ENCODE measurements around the gene TCHHL1.

Gene TCHHL1

DNA sequence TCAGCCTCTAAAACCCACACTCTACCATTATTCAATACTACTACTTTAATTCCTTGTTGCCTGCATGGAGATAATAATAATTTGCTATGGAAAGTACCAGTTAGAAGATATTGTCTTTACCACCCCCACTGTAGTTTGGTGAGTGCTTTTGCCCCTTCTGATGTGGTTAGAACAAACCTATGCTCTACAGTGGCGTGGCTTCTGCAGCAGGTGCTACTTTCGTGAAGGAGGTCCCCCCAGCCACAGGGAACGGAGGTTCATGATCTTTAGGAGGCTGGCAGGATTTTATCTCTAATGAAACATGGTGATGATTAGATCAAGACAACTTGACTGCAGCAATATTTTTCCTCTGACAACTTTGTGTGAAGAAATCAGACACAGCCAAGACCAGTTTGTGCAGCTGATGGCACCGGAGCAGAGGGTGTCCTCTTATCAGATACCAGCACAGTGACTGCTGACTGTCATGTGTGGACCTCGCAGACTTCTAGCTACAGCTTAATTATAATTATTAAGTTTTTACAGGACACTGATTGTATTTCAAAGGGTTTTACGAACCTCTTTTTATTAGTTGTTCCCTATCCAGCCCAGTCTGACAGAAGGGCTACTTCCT lies 37.1 kb upstream of the TCHHL1 start:
- no peaks in the 10 kb centered on the region for H3K79me2 ChIP-seq (ENCODE audit: insufficient read depth, low read depth)
- H4K20me1 ChIP-seq (ENCODE audit: insufficient read depth), result no peaks in the 10 kb centered on the region
- peak overlapping the region; percentile 28; the same call in 1 of the 2 replicates for H2AFZ ChIP-seq (ENCODE audit: low read depth)
- H3K36me3 ChIP-seq (ENCODE audit: insufficient read depth), result no peaks in the 10 kb centered on the region
- TF ChIP-seq, protein P1, sequence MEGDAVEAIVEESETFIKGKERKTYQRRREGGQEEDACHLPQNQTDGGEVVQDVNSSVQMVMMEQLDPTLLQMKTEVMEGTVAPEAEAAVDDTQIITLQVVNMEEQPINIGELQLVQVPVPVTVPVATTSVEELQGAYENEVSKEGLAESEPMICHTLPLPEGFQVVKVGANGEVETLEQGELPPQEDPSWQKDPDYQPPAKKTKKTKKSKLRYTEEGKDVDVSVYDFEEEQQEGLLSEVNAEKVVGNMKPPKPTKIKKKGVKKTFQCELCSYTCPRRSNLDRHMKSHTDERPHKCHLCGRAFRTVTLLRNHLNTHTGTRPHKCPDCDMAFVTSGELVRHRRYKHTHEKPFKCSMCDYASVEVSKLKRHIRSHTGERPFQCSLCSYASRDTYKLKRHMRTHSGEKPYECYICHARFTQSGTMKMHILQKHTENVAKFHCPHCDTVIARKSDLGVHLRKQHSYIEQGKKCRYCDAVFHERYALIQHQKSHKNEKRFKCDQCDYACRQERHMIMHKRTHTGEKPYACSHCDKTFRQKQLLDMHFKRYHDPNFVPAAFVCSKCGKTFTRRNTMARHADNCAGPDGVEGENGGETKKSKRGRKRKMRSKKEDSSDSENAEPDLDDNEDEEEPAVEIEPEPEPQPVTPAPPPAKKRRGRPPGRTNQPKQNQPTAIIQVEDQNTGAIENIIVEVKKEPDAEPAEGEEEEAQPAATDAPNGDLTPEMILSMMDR (conservative IDR thresholded peaks at IDR 0.05; ENCODE audit: low read depth, low read length), result no peak
- no peak overlapping the region for H3K9ac ChIP-seq
- peaks cover 36% of the 10 kb centered on the region for H3K4me1 ChIP-seq (ENCODE audit: low read depth, poor library complexity, severe bottlenecking)
- peak overlapping the region; percentile 64 for H3K4me2 ChIP-seq
- H3K27me3 ChIP-seq (ENCODE audit: insufficient read depth, low read depth), result no peaks in the 10 kb centered on the region
- peak overlapping the region; percentile 53 for H3K4me3 ChIP-seq (IDR thresholded peaks at IDR 0.05; ENCODE audit: insufficient read depth, low read depth, low read length)
- H3K27ac ChIP-seq, result peak overlapping the region; percentile 23

DNA sequence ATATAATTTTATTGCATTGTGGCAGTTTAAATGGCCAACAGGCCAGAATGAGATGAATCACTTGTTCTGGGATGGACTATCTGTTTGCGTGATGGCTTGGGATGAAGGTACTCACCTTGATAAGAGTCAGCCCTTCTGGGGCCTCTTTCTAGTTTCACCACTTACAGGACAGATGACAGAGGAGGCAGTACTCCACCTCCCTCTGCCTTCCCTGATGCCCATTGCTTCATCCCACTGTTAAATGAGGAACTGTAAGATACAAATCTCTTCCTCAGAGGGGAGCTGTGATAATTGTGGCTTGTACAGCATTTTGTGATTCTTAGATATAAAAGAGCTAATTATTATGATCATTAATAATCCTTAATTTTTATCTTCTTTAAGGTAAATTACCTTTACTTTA lies 30.1 kb upstream of the TCHHL1 start:
- no peak overlapping the region for H3K9ac ChIP-seq
- no peak overlapping the region for H3K4me3 ChIP-seq (IDR thresholded peaks at IDR 0.05; ENCODE audit: insufficient read depth, low read depth, low read length)
- H2AFZ ChIP-seq (ENCODE audit: low read depth), result no peak overlapping the region
- TF ChIP-seq, protein P1 (conservative IDR thresholded peaks at IDR 0.05; ENCODE audit: low read depth, low read length), result no peak
- no peaks in the 10 kb centered on the region for H3K36me3 ChIP-seq (ENCODE audit: insufficient read depth)
- no peak overlapping the region for H3K27ac ChIP-seq
- H4K20me1 ChIP-seq (ENCODE audit: insufficient read depth), result no peaks in the 10 kb centered on the region
- H3K4me1 ChIP-seq (ENCODE audit: low read depth, poor library complexity, severe bottlenecking), result peaks cover 11% of the 10 kb centered on the region
- H3K4me2 ChIP-seq, result no peak overlapping the region
- no peaks in the 10 kb centered on the region for H3K79me2 ChIP-seq (ENCODE audit: insufficient read depth, low read depth)
- peaks cover 5% of the 10 kb centered on the region for H3K27me3 ChIP-seq (ENCODE audit: insufficient read depth, low read depth)

DNA sequence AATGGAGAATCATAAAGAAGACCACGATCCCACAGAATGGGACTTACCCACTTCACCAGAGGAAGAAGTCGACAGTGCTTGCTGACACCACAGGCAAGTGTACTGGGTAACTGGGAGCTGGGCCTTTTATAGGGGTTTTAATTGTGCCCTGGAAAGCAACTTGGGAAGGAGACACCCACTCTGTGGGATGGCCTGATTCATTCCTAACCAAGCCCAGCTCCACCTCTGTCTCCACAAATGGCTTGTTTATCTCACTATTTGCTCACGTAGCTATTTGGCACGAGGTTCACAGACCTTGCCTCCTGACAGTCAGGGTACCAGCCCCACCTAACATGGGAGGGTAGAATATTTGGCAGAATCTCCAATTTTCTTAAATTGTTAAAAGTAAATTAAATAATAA lies 26.5 kb upstream of the TCHHL1 start, which contains the start of gene TCHH:
Gene TCHH (minus strand): TSS at position 101 of the 400 bp plus-strand sequence. CDS start 1,364 bp downstream, outside the sequence.
- Histone ChIP-seq H2AFZ (ENCODE audit: low read depth) (no peak within 1 kb of the TSS), H3K27me3 (ENCODE audit: insufficient read depth, low read depth) (peaks cover 9% of the 10 kb centered on the region), H3K4me3 (IDR thresholded peaks at IDR 0.05; ENCODE audit: insufficient read depth, low read depth, low read length) (no peak within 1 kb of the TSS), H3K27ac (no peak within 1 kb of the TSS), H3K9ac (no peak within 1 kb of the TSS), H3K36me3 (ENCODE audit: insufficient read depth) (no peaks in the 10 kb centered on the region), H3K4me1 (ENCODE audit: low read depth, poor library complexity, severe bottlenecking) (peaks cover 25% of the 10 kb centered on the region), H3K79me2 (ENCODE audit: insufficient read depth, low read depth) (no peaks in the 10 kb centered on the region), H3K4me2 (no peak within 1 kb of the TSS), H4K20me1 (ENCODE audit: insufficient read depth) (no peaks in the 10 kb centered on the region)
- TF ChIP-seq, protein P1 (conservative IDR thresholded peaks at IDR 0.05; ENCODE audit: low read depth, low read length), result no peak

DNA sequence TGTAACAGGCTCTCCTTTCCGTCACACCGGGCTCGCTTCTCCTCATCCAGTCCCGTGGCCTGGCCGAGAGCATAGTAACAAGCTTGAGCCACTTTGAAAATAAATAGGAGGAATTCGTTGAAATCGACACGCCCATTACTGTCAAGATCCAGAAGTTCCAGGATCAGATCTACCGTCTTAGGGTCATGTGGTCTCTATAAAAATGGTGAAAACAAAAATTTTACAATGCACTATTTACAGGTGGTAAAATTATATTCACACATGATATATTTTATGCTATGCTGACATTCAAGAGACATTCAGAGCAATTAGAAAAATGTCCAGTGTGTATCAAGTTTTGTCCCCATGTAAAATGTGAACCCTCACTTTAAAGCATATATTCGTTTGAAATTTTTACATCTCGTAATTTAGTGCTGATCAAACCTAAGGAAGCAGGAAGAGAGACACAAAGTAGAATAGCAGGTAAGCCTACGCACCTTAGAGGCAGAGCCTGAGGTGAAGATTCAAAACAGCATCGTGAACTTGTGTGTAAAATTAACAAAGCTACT lies 24.1 kb upstream of the TCHHL1 start:
- Histone ChIP-seq H3K4me2 (peak overlapping the region; percentile 94), H3K4me3 (IDR thresholded peaks at IDR 0.05; ENCODE audit: insufficient read depth, low read depth, low read length) (peak overlapping the region; percentile 100), H3K27me3 (ENCODE audit: insufficient read depth, low read depth) (peaks cover 23% of the 10 kb centered on the region)

More for the DNA sequence above, 24.1 kb upstream of the TCHHL1 start:
- TF ChIP-seq, protein P1 (conservative IDR thresholded peaks at IDR 0.05; ENCODE audit: low read depth, low read length), result no peak
- Histone ChIP-seq H3K27ac (no peak overlapping the region), H3K9ac (no peak overlapping the region), H3K36me3 (ENCODE audit: insufficient read depth) (no peaks in the 10 kb centered on the region), H3K79me2 (ENCODE audit: insufficient read depth, low read depth) (no peaks in the 10 kb centered on the region), H4K20me1 (ENCODE audit: insufficient read depth) (no peaks in the 10 kb centered on the region), H2AFZ (ENCODE audit: low read depth) (peak overlapping the region; percentile 87), H3K4me1 (ENCODE audit: low read depth, poor library complexity, severe bottlenecking) (peaks cover 23% of the 10 kb centered on the region)
